H9 (cell line): ENCODE data around the gene WSCD2. TPM values are rescaled to one million over a fixed set of nuclear protein-coding genes. Genes with fewer than 3 reads are reported as not detected.

Experiments used
- DNase-seq: peaks from one replicate; pipeline ENCODE4 v3.0.0-alpha.2; 2017
- H2AFZ ChIP-seq: one replicate; pipeline ENCODE4 v1.6.1; 2013; ENCODE audit warnings: mild to moderate bottlenecking, low read length, control low read depth, moderate library complexity
- H2AK5ac ChIP-seq: 2 replicates; pipeline ENCODE4 v1.6.1; 2013; ENCODE audit warnings: low read length, control low read depth, mixed read lengths; ENCODE audit not compliant: insufficient read length
- H2BK120ac ChIP-seq: one replicate; pipeline ENCODE4 v1.6.1; 2013; ENCODE audit warnings: low read depth, mild to moderate bottlenecking, low read length, control low read depth, inconsistent platforms; ENCODE audit not compliant: poor library complexity, severe bottlenecking
- H2BK12ac ChIP-seq: 2 replicates; pipeline ENCODE4 v1.6.1; 2013; ENCODE audit warnings: low read length, control low read depth, mixed read lengths, low read depth; ENCODE audit not compliant: insufficient read length
- H2BK15ac ChIP-seq: 2 replicates; pipeline ENCODE4 v1.6.1; 2013; ENCODE audit warnings: low read depth, low read length, control low read depth
- H2BK20ac ChIP-seq: one replicate; pipeline ENCODE4 v1.6.1; 2013; ENCODE audit warnings: low read depth, mild to moderate bottlenecking, low read length, control low read depth, inconsistent platforms; ENCODE audit not compliant: poor library complexity, severe bottlenecking
- H2BK5ac ChIP-seq: 2 replicates; pipeline ENCODE4 v1.6.1; 2013; ENCODE audit warnings: low read length, control low read depth, mixed read lengths; ENCODE audit not compliant: insufficient read length
- H3K14ac ChIP-seq: 2 replicates; pipeline ENCODE4 v1.6.1; 2013; ENCODE audit warnings: low read length, control low read depth; ENCODE audit not compliant: insufficient read depth
- H3K18ac ChIP-seq: 2 replicates; pipeline ENCODE4 v1.6.1; 2013; ENCODE audit warnings: low read depth, mild to moderate bottlenecking, mixed read lengths, low read length, control low read depth; ENCODE audit not compliant: insufficient read length
- H3K23ac ChIP-seq: 2 replicates; pipeline ENCODE4 v1.6.1; 2013; ENCODE audit warnings: low read length, control low read depth, mixed read lengths, low read depth; ENCODE audit not compliant: insufficient read length
- H3K23me2 ChIP-seq: 2 replicates; pipeline ENCODE4 v1.6.1; 2013; ENCODE audit warnings: low read depth, mild to moderate bottlenecking, mixed read lengths, low read length, control low read depth; ENCODE audit not compliant: insufficient read length, poor library complexity, severe bottlenecking
- H3K27ac ChIP-seq: 2 replicates; pipeline ENCODE4 v1.5.1; 2013; ENCODE audit warnings: low read length, control low read depth, mixed read lengths, low read depth; ENCODE audit not compliant: insufficient read length
- H3K27me3 ChIP-seq: 2 replicates; pipeline ENCODE4 v1.6.1; 2013; ENCODE audit warnings: low read length, control low read depth, inconsistent platforms; ENCODE audit not compliant: insufficient read depth
- H3K4ac ChIP-seq: 2 replicates; pipeline ENCODE4 v1.6.1; 2013; ENCODE audit warnings: low read depth, mild to moderate bottlenecking, control low read depth, inconsistent platforms, low read length, moderate library complexity
- H3K4me1 ChIP-seq: 2 replicates; pipeline ENCODE4 v1.6.1; 2013; ENCODE audit warnings: low read length, control low read depth, inconsistent platforms; ENCODE audit not compliant: insufficient read depth
- H3K4me2 ChIP-seq: 2 replicates; pipeline ENCODE4 v1.6.1; 2013; ENCODE audit warnings: low read length, control low read depth, mixed read lengths; ENCODE audit not compliant: insufficient read length, insufficient read depth
- H3K56ac ChIP-seq: 2 replicates; pipeline ENCODE4 v1.6.1; 2013; ENCODE audit warnings: low read depth, mild to moderate bottlenecking, mixed read lengths, low read length, control low read depth; ENCODE audit not compliant: insufficient read length
- H3K79me1 ChIP-seq: 2 replicates; pipeline ENCODE4 v1.6.1; 2013; ENCODE audit warnings: low read depth, mild to moderate bottlenecking, moderate library complexity, low read length, control low read depth, inconsistent platforms; ENCODE audit not compliant: insufficient read depth, poor library complexity, severe bottlenecking
- H3K79me2 ChIP-seq: 2 replicates; pipeline ENCODE4 v1.6.1; 2013; ENCODE audit warnings: low read length, control low read depth, inconsistent platforms; ENCODE audit not compliant: insufficient read depth
- H3K9ac ChIP-seq: 2 replicates; pipeline ENCODE4 v1.6.1; 2013; ENCODE audit warnings: low read length, control low read depth, mixed read lengths; ENCODE audit not compliant: insufficient read length; ENCODE audit errors: extremely low read depth
- H3K9me3 ChIP-seq: one replicate; pipeline ENCODE4 v1.6.1; 2013; ENCODE audit warnings: low read depth, low read length, inconsistent platforms; ENCODE audit not compliant: control insufficient read depth
- H3T11ph ChIP-seq: one replicate; pipeline ENCODE4 v1.6.1; 2013; ENCODE audit warnings: mild to moderate bottlenecking, low read length, control low read depth, inconsistent platforms
- H4K20me1 ChIP-seq: one replicate; pipeline ENCODE4 v1.6.1; 2013; ENCODE audit not compliant: control insufficient read depth, insufficient read length, insufficient read depth
- H4K5ac ChIP-seq: 2 replicates; pipeline ENCODE4 v1.6.1; 2013; ENCODE audit warnings: low read depth, mild to moderate bottlenecking, mixed read lengths, low read length, control low read depth; ENCODE audit not compliant: insufficient read length
- H4K8ac ChIP-seq: replicated peaks from 2 replicates; pipeline ENCODE4 v1.6.1; 2013; ENCODE audit warnings: low read length, control low read depth, mixed read lengths, low read depth; ENCODE audit not compliant: insufficient read length
- H4K91ac ChIP-seq: 2 replicates; pipeline ENCODE4 v1.6.1; 2013; ENCODE audit warnings: low read depth, mild to moderate bottlenecking, moderate library complexity, mixed read lengths, low read length, control low read depth; ENCODE audit not compliant: insufficient read length
- H3K27ac Mint-ChIP-seq, 3 experiments: 2 replicates in 2 of 3; 3 replicates in 1 of 3; pipeline ENCODE4 v1.8.0; 2020 to 2021; ENCODE audit warnings: mixed read lengths in 3 of 3, mild to moderate bottlenecking in 1 of 3, moderate library complexity in 1 of 3
- H3K27me3 Mint-ChIP-seq: 2 replicates; pipeline ENCODE4 v1.8.0; 2021; ENCODE audit warnings: low read depth, mild to moderate bottlenecking, moderate library complexity, mixed read lengths
- H3K36me3 Mint-ChIP-seq, 3 experiments: 2 replicates in 2 of 3; 3 replicates in 1 of 3; pipeline ENCODE4 v1.8.0; 2020 to 2021; ENCODE audit warnings: low read depth in 3 of 3, mixed read lengths in 3 of 3; ENCODE audit not compliant: insufficient read depth in 1 of 3
- H3K4me1 Mint-ChIP-seq, 2 experiments: 2 replicates each; pipeline ENCODE4 v1.8.0; 2020; ENCODE audit warnings: mixed read lengths in 2 of 2
- H3K4me3 Mint-ChIP-seq, 2 experiments: 2 replicates in 1 of 2; 3 replicates in 1 of 2; pipeline ENCODE4 v1.8.0; 2020 to 2021; ENCODE audit warnings: mild to moderate bottlenecking in 2 of 2, mixed read lengths in 2 of 2, moderate library complexity in 1 of 2
- H3K9me3 Mint-ChIP-seq, 2 experiments: 2 replicates in 1 of 2; 3 replicates in 1 of 2; pipeline ENCODE4 v1.8.0; 2020; ENCODE audit warnings: mild to moderate bottlenecking in 2 of 2, mixed read lengths in 2 of 2, moderate library complexity in 1 of 2
- WGBS: extraction: QIAGEN DNeasy Blood & Tissue Kit; methylation state at CpG from one replicate; pipeline ENCODE4 v1.1.7; 2013; ENCODE audit warnings: missing lambda C conversion rate, low lambda C conversion rate, mixed read lengths; ENCODE audit not compliant: insufficient read length; ENCODE audit errors: extremely low coverage; 5-methylcytosine and 5-hydroxymethylcytosine counted together
- total RNA-seq: library from RNA; stranded (reverse); gene quantifications from 2 replicates; pipeline ENCODE4 v1.2.1, GENCODE V29; 2021
- TF ChIP-seq, protein P1 (sequence below): fragments of 200-600 bp; sonication (generic); conservative IDR thresholded peaks from 3 replicates; pipeline ENCODE4 v1.8.0; 2021; ENCODE audit warnings: antibody characterized with exemption, mild to moderate bottlenecking

Gene WSCD2
- total RNA-seq, 1 experiment from 2014 or later, result 0.92 TPM

DNA sequence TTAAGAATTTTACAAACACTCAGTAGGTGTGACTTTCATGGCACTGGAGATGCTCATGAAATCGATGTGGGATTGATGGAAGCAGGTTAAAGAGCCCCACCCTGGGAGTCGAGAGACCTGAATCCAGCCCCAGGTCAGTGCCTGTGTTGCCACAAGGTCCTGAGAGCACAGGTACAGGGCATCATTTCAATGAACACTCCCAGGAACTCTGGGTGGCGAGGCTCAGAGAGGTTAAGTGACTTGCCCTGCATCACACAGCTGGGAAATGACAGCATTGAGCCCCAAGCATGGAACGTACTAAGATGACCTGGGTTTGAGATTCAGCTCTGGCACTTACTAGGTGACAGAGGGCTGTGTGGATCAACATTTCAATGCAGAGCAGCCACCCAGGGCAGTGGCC is 111.8 kb downstream of the WSCD2 start:
- no peak overlapping the region for H3K4me2 ChIP-seq
- Mint-ChIP-seq H3K4me1 (peaks cover 17 to 19% of the 10 kb centered on the region in 2 experiments), H3K27ac (no peak overlapping the region), H3K4me3 (no peak overlapping the region), H3K9me3 (peaks cover 11 to 12% of the 10 kb centered on the region in 2 experiments; a peak in 4 of 5 replicates), H3K36me3 (peaks cover 0 to 13% (median 8%) of the 10 kb centered on the region in 3 experiments; a peak in 3 of 7 replicates), H3K27me3 (no peaks in the 10 kb centered on the region; the same call in 1 of the 2 replicates)
- H2AFZ ChIP-seq, result no peak overlapping the region
- no peak overlapping the region for H2BK15ac ChIP-seq
- no peak overlapping the region for H3K27ac ChIP-seq
- no peaks in the 10 kb centered on the region for H4K20me1 ChIP-seq
- no peaks in the 10 kb centered on the region for H3K23me2 ChIP-seq
- WGBS, result no CpG with 5 or more reads among the region's 4 CpGs
- H2BK12ac ChIP-seq, result no peak overlapping the region
- H3K23ac ChIP-seq, result no peak overlapping the region
- no peaks in the 10 kb centered on the region for H3K79me2 ChIP-seq
- H3K18ac ChIP-seq, result no peak overlapping the region
- H3K4ac ChIP-seq, result no peak overlapping the region
- H2BK5ac ChIP-seq, result no peak overlapping the region
- no peaks in the 10 kb centered on the region for H3K9me3 ChIP-seq
- H2BK20ac ChIP-seq, result no peak overlapping the region
- H2AK5ac ChIP-seq, result no peak overlapping the region
- H3K27me3 ChIP-seq, result no peaks in the 10 kb centered on the region; the same call in 1 of the 2 replicates
- no peak for DNase-seq
- H4K91ac ChIP-seq, result no peak overlapping the region
- H3K79me1 ChIP-seq, result no peaks in the 10 kb centered on the region
- no peak overlapping the region for H4K8ac ChIP-seq
- no peak overlapping the region for H3K56ac ChIP-seq
- H3K9ac ChIP-seq, result no peak overlapping the region
- no peak overlapping the region for H4K5ac ChIP-seq
- H3T11ph ChIP-seq, result no peak overlapping the region
- no peak overlapping the region for H3K14ac ChIP-seq
- H2BK120ac ChIP-seq, result no peak overlapping the region
- no peaks in the 10 kb centered on the region for H3K4me1 ChIP-seq
- TF ChIP-seq, protein P1, sequence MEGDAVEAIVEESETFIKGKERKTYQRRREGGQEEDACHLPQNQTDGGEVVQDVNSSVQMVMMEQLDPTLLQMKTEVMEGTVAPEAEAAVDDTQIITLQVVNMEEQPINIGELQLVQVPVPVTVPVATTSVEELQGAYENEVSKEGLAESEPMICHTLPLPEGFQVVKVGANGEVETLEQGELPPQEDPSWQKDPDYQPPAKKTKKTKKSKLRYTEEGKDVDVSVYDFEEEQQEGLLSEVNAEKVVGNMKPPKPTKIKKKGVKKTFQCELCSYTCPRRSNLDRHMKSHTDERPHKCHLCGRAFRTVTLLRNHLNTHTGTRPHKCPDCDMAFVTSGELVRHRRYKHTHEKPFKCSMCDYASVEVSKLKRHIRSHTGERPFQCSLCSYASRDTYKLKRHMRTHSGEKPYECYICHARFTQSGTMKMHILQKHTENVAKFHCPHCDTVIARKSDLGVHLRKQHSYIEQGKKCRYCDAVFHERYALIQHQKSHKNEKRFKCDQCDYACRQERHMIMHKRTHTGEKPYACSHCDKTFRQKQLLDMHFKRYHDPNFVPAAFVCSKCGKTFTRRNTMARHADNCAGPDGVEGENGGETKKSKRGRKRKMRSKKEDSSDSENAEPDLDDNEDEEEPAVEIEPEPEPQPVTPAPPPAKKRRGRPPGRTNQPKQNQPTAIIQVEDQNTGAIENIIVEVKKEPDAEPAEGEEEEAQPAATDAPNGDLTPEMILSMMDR, result no peak
